Stimulated activated CD8-positive, alpha-beta memory T cell treated with anti-CD3 and anti-CD28 coated beads, Interleukin-2, amount 100 ng/mL, for 48 hours (primary cell): ENCODE results near the gene FAM240B.

Source experiments
- DNase-seq, 2 donors: peaks; one replicate each; pipeline ENCODE4 v3.0.0-alpha.2; 2020; ENCODE audit warnings: low read depth in 2 of 2

Gene FAM240B

GRCh38 chr9:38720083-38720745 lies at the start of gene FAM240B:
Gene FAM240B, minus strand, starts transcription at chr9:38720133. Its CDS starts 16,134 bp downstream, at chr9:38703999.
- no peak for DNase-seq

- DNase-seq: no peak
Observed at GRCh38 chr9:38768351-38768761, 48.4 kb upstream of the FAM240B start.

DNA sequence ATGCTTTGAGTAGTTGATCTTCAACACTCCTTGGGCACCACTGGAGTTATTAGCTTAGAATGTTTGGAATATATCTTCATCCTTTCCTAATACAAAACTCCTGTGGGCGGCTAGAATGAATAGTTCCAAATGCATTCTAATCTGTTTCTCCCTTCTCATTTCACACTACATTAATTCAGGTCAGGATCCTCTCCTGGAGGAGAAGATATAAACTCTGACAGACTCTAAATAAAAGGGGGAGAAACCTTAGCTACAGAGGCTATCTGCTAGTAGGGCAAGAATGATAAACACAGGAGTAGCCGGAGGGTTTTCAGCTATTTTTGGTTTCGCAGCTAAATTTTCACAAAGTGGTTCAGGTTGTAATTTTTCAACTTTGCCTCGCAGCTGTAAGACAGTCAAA lies 45.2 kb upstream of the FAM240B start:
- DNase-seq: no peak

- DNase-seq: no peak
Observed at GRCh38 chr9:38761999-38762398, 42.1 kb upstream of the FAM240B start.

GRCh38 chr9:38761339-38761738 lies 41.4 kb upstream of the FAM240B start:
- no peak for DNase-seq

DNA sequence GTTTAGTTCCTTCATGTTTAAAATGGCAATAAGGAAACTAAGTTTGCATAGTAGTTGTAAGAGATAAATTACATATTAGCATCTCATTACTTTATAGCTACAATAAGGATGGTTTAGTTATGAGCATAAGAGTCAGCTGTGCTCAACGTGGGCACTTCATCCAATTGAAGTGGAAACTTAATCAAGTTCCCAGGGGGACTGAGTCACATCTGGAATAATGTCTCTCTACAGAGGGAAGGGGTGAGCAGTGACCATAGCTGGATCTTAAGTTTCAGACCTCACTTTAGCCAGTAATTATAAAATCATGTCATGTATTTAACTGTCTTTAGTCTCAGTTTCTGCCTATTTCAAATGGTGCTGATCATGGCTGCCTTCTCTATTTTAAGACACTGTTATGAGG lies 36.8 kb upstream of the FAM240B start:
- no peak for DNase-seq

DNA sequence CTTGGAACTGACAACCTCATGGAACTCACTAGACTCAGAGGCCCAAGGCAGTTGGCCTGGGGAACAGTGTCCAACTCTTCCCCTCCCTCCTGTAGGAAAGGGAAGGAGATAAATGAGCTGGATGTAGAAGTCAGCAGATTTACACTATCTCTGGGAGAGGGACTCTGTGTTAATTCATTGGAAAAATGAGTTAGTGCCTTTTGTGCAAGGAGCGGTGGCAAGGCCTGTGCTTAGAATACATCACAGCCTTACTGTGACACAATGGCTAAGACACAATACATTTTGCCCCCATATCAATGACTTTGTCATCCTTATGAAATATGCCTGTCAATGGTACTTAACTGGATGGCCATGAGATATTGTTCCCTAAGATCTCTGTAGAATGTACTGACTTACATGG lies 28.0 kb upstream of the FAM240B start:
- no peak for DNase-seq

DNA sequence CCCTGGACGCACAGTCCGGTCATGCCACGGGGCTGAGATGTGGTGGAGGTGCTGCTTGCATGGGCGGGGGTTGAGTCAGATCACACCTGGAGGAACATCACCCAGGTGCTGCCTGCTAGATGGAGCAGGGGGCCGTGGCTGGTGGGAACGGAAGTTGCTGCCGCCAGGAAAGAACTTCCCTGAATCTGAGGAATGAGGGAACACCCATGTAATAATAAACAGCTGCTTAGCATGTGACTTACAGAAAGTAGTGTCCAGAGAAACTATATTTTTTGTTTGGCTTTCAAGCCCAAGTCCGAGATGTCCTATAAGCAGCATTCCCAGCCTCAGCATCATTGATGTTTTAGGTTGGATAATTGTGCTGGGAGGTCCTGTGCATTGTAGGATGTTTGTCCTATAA lies 27.1 kb upstream of the FAM240B start:
- DNase-seq: no peak

GRCh38 chr9:38746303-38746702 lies 26.4 kb upstream of the FAM240B start:
- no peak for DNase-seq

GRCh38 chr9:38744484-38744883 lies 24.6 kb upstream of the FAM240B start:
- no peak for DNase-seq

DNA sequence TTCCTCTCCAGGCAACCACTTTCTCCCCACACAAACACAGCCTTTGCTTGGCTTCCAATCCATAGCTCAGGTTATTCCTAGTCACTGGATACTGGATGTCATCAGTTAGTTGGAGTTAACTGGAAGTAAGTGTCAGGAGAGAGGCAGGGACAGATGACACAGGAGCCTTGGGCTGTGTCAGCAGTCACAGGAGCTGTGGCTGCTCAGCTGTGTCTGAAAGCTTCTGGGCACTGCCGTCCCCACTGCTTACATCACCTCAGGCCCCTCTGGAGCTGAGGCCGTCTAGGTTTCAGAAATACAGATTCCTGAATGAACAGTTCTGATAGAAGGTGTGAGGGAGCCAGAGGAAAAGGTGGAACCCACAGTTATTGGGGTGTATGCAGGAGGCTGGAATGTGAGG lies 17.3 kb upstream of the FAM240B start:
- no peak for DNase-seq

DNA sequence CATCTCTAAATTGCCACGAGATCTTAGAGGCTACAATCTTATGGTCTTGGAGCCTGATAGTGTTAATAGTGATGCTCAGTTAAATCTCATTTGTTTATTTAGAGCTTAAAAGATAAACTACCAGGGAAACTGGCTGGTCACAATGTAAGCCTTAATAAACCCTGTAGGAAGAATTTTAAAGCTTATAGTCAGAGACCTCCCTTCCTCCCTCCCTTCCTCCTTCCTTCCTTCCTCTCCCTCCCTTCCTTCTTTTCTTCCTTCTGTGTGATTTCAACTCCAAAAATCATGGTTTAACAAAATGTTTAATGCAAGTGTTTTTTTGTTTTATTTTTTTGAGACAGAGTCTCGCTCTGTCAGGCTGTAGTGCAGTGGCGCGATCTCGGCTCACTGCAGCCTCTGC lies 14.9 kb upstream of the FAM240B start:
- DNase-seq: no peak

- DNase-seq: no peak
Observed at GRCh38 chr9:38733503-38733902, 13.6 kb upstream of the FAM240B start.

- no peak for DNase-seq
Observed at GRCh38 chr9:38732885-38733284, 13.0 kb upstream of the FAM240B start.

DNA sequence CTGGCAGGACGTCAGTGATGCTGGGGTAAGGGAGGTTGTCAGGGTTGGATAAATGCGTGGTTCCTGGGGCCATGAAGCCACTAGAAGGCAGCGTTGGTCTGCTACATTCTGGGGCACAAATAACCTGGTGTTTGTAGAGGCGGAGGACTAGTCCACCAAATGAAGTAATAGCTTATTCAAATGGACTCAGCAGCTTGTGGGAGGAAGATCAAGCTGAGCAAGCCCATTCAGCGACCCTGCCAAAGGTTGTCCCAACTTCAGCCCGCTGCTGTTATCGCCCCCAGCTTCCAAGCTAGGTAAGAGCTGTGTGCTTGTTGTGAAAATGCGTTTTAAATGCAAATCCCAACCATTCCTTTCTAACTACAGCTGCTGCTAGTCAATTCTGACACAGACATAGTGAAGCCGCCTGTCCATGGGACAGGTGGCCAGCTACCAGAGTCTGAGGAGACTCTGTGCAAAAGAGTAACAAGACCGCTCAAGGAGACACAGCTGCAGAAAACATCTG lies 7.6 kb upstream of the FAM240B start:
- no peak for DNase-seq

- DNase-seq: no peak
Observed at GRCh38 chr9:38724754-38725153, 4.8 kb upstream of the FAM240B start.

GRCh38 chr9:38718148-38718547 lies 1.8 kb downstream of the FAM240B start:
- DNase-seq: no peak

- DNase-seq: no peak
Observed at GRCh38 chr9:38715684-38716083, 4.2 kb downstream of the FAM240B start.

- no peak for DNase-seq
Observed at GRCh38 chr9:38713426-38713825, 6.5 kb downstream of the FAM240B start.

DNA sequence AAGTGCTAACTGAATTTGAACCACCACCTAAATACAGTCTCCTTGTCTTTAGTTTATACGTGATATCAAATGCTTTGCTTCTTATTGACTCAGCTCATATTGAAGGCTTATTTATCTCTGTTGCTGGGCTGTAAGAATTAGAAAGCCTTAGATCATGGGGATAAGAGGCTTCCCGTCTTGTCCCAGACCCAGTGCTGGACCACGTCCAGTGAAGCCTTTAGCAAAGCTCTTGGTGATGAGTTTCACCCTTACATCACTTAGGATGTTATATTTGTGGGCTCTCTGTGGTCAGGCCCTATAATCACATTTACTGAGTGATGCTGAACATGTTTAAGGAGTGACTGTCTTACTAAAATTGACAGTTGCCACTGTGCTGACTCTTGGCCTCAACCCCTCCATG lies 11.2 kb downstream of the FAM240B start:
- no peak for DNase-seq

GRCh38 chr9:38707885-38708637 lies 11.9 kb downstream of the FAM240B start:
- DNase-seq: no peak

DNA sequence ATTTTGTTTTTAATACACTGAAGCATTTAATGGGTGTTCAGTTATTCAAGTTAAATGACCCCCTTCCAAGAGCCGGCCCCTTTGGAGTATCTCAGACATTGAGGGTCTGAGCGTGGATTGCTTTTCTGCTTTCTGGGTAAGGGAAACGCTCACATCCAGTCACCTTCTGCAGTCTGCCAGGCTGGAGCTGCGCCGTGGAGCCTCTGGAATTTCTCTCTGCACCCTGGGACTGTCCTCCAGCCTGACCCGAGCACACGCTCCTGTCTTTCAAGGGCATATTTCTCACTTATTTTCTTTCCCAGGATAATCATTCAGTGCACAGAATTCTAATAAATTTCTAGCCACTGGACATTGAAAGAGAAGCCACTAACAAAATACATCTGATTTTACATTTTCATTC lies 13.4 kb downstream of the FAM240B start:
- DNase-seq: no peak

- DNase-seq: no peak
Observed at GRCh38 chr9:38705917-38706316, 14.0 kb downstream of the FAM240B start.
